PFSK-1 (cell line): Measurements from ENCODE around the gene TXNDC8.

Experiments
- FOXP2 ChIP-seq: optimal IDR thresholded peaks from 2 replicates; pipeline ENCODE3; 2011; ENCODE audit warnings: borderline replicate concordance, control low read depth, inconsistent platforms; ENCODE audit not compliant: insufficient read depth; ENCODE audit errors: extremely low read length, extremely low read depth
- POLR2AphosphoS5 ChIP-seq: IDR thresholded peaks from 2 replicates; pipeline ENCODE4 v1.6.1; 2012; ENCODE audit warnings: low read depth, mild to moderate bottlenecking, control low read depth, low read length, moderate library complexity
- REST ChIP-seq, 2 experiments: IDR thresholded peaks; 2 replicates each; pipeline versions ENCODE4 v1.6.1 to v1.8.0; 2011 to 2012; ENCODE audit warnings: low read depth in 2 of 2, low read length in 2 of 2, control low read depth in 1 of 2, inconsistent platforms in 1 of 2, mild to moderate bottlenecking in 1 of 2, moderate library complexity in 1 of 2; ENCODE audit not compliant: insufficient read depth in 1 of 2
- SIN3A ChIP-seq: IDR thresholded peaks from 2 replicates; pipeline ENCODE4 v1.6.1; 2012; ENCODE audit warnings: mild to moderate bottlenecking, low read length, moderate library complexity, borderline replicate concordance; ENCODE audit not compliant: insufficient read depth
- TAF1 ChIP-seq: IDR thresholded peaks from 2 replicates; pipeline ENCODE4 v1.6.1; 2012; ENCODE audit warnings: low read length, control low read depth, borderline replicate concordance; ENCODE audit not compliant: insufficient read depth

The TXNDC8 gene

GRCh38 chr9:110316261-110317075, 21.2 kb downstream of the TXNDC8 start:
- no peak for TF ChIP-seq TAF1
- TF ChIP-seq SIN3A: no peak
- no peak for TF ChIP-seq REST (IDR thresholded peaks at IDR 0.05; ENCODE audit: insufficient read depth in 1 of 2, low read depth in 2 of 2, low read length in 2 of 2)
- no peak for TF ChIP-seq FOXP2
- TF ChIP-seq POLR2AphosphoS5: no peak

GRCh38 chr9:110309681-110310080, 28.0 kb downstream of the TXNDC8 start:
- no peak for TF ChIP-seq TAF1
- TF ChIP-seq FOXP2: no peak
- TF ChIP-seq SIN3A: no peak
- TF ChIP-seq REST (IDR thresholded peaks at IDR 0.05; ENCODE audit: insufficient read depth in 1 of 2, low read depth in 2 of 2, low read length in 2 of 2): no peak
- no peak for TF ChIP-seq POLR2AphosphoS5

GRCh38 chr9:110308633-110309038, 29.0 kb downstream of the TXNDC8 start:
- TF ChIP-seq REST (IDR thresholded peaks at IDR 0.05; ENCODE audit: insufficient read depth in 1 of 2, low read depth in 2 of 2, low read length in 2 of 2) (no peak), FOXP2 (no peak), SIN3A (no peak), POLR2AphosphoS5 (no peak), TAF1 (no peak)

- no peak for TF ChIP-seq SIN3A
- no peak for TF ChIP-seq POLR2AphosphoS5
- TF ChIP-seq FOXP2: no peak
Observed at GRCh38 chr9:110307191-110307590, 30.5 kb downstream of the TXNDC8 start.

- TF ChIP-seq REST (IDR thresholded peaks at IDR 0.05; ENCODE audit: insufficient read depth in 1 of 2, low read depth in 2 of 2, low read length in 2 of 2) (no peak), TAF1 (no peak), SIN3A (no peak), FOXP2 (no peak), POLR2AphosphoS5 (no peak)
Observed at GRCh38 chr9:110303133-110303532, 34.5 kb downstream of the TXNDC8 start.
